GM18520 (cell line): ENCODE measurements around the gene FAT1.
"Not testable (repeated sequence)": the region's sequence is repeated elsewhere in the genome, so short reads cannot be mapped to it uniquely, and the experiment has no call there.

ENCODE experiments used
- ATAC-seq: cut with Tn5 transposase; IDR thresholded peaks from one replicate; pipeline ENCODE4 v1.9.1; 2021; ENCODE audit not compliant: unreplicated experiment

The FAT1 gene

GRCh38 chr4:186723292-186724057 is at the start of gene FAT1:
Gene FAT1, minus strand, starts transcription at chr4:186723856. Its CDS starts 14,029 bp downstream, at chr4:186709827.
- no peak for ATAC-seq

GRCh38 chr4:186772936-186773487 is 49.4 kb upstream of the FAT1 start:
- no peak for ATAC-seq

GRCh38 chr4:186771624-186772023 is 48.0 kb upstream of the FAT1 start:
- ATAC-seq = no peak

GRCh38 chr4:186770481-186771175 is 47.0 kb upstream of the FAT1 start:
- ATAC-seq = no peak

- no peak for ATAC-seq
Measured at GRCh38 chr4:186767794-186768193, 44.1 kb upstream of the FAT1 start.

- no peak for ATAC-seq
Measured at GRCh38 chr4:186765673-186766546, 42.3 kb upstream of the FAT1 start.

GRCh38 chr4:186765138-186765537 is 41.5 kb upstream of the FAT1 start:
- no peak for ATAC-seq

- ATAC-seq = no peak
Measured at GRCh38 chr4:186764457-186764856, 40.8 kb upstream of the FAT1 start.

GRCh38 chr4:186762865-186763264 is 39.2 kb upstream of the FAT1 start:
- ATAC-seq = no peak

GRCh38 chr4:186762361-186762760 is 38.7 kb upstream of the FAT1 start:
- ATAC-seq = no peak

GRCh38 chr4:186761956-186762355 is 38.3 kb upstream of the FAT1 start:
- ATAC-seq = not testable (repeated sequence)

- ATAC-seq = no peak
Measured at GRCh38 chr4:186761393-186761792, 37.7 kb upstream of the FAT1 start.

- no peak for ATAC-seq
Measured at GRCh38 chr4:186760576-186760975, 36.9 kb upstream of the FAT1 start.

GRCh38 chr4:186759990-186760389 is 36.3 kb upstream of the FAT1 start:
- ATAC-seq = no peak

- ATAC-seq = no peak
Measured at GRCh38 chr4:186758929-186759682, 35.5 kb upstream of the FAT1 start.

- ATAC-seq = no peak
Measured at GRCh38 chr4:186757696-186758355, 34.2 kb upstream of the FAT1 start.

- ATAC-seq = not testable (repeated sequence)
Measured at GRCh38 chr4:186756550-186756949, 32.9 kb upstream of the FAT1 start.

- peak; percentile 56 for ATAC-seq
Measured at GRCh38 chr4:186755550-186756519, 32.2 kb upstream of the FAT1 start.

- no peak for ATAC-seq
Measured at GRCh38 chr4:186754976-186755375, 31.3 kb upstream of the FAT1 start.
